Measurements from ENCODE around the gene GRAMD1A.

Gene GRAMD1A

GRCh38 chr19:35034588-35035382 is 34.7 kb downstream of the GRAMD1A start:
- H3K27ac ChIP-seq: no peak overlapping the region
- no peak overlapping the region for H3K4me3 ChIP-seq
- DNase-seq (ENCODE audit: low spot score): no peak
- TF ChIP-seq, protein P1, sequence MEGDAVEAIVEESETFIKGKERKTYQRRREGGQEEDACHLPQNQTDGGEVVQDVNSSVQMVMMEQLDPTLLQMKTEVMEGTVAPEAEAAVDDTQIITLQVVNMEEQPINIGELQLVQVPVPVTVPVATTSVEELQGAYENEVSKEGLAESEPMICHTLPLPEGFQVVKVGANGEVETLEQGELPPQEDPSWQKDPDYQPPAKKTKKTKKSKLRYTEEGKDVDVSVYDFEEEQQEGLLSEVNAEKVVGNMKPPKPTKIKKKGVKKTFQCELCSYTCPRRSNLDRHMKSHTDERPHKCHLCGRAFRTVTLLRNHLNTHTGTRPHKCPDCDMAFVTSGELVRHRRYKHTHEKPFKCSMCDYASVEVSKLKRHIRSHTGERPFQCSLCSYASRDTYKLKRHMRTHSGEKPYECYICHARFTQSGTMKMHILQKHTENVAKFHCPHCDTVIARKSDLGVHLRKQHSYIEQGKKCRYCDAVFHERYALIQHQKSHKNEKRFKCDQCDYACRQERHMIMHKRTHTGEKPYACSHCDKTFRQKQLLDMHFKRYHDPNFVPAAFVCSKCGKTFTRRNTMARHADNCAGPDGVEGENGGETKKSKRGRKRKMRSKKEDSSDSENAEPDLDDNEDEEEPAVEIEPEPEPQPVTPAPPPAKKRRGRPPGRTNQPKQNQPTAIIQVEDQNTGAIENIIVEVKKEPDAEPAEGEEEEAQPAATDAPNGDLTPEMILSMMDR (IDR thresholded peaks at IDR 0.05): no peak

DNA sequence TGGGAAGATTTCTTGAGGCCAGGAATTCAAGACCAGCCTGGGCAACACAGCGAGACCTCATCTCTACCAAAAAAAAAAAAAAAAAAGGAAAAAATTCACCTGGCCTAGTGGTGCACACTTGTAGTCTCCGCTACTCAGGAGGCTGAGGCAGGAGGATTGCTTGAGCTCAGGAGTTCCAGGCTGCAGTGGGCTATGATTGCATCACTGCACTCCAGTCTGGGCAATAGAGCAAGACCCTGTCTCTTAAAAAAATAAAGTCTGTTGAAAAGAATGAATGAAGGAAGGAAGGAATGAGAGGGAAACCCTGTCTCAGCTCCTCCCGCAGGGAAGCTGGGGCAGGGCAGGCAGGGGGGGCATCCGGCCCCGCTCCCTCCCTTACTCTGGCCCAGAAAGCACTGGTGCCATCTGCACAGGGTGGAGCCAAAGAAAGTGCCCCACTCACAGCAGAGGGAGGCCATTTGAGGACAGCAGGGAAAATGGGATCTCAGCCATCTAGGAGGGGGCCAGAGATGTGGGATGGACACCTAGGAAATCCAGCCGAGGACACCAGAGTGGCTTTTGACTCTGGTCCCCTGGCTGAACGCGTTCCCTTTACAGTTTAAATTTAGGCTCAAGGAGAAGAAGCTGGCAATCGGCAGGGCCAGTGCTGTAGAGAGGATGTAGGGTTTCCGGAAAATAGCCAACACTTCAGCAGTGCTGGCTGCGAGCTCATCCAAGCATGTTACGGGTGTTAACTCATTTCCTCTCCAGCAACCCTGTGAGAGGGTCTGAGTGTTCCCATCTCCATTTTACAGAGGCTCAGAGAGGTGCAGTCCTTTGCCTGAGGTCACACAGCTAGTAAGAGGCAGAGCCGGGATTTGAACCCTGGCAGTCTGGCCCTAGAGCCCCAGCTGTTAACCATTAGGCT is 37.8 kb downstream of the GRAMD1A start:
- Histone ChIP-seq H3K27ac (peak overlapping the region in 1 of 2 donors; percentile 48), H3K4me3 (no peak overlapping the region)
- no peak for DNase-seq (ENCODE audit: low spot score)
- TF ChIP-seq, protein P1 (IDR thresholded peaks at IDR 0.05): no peak

DNA sequence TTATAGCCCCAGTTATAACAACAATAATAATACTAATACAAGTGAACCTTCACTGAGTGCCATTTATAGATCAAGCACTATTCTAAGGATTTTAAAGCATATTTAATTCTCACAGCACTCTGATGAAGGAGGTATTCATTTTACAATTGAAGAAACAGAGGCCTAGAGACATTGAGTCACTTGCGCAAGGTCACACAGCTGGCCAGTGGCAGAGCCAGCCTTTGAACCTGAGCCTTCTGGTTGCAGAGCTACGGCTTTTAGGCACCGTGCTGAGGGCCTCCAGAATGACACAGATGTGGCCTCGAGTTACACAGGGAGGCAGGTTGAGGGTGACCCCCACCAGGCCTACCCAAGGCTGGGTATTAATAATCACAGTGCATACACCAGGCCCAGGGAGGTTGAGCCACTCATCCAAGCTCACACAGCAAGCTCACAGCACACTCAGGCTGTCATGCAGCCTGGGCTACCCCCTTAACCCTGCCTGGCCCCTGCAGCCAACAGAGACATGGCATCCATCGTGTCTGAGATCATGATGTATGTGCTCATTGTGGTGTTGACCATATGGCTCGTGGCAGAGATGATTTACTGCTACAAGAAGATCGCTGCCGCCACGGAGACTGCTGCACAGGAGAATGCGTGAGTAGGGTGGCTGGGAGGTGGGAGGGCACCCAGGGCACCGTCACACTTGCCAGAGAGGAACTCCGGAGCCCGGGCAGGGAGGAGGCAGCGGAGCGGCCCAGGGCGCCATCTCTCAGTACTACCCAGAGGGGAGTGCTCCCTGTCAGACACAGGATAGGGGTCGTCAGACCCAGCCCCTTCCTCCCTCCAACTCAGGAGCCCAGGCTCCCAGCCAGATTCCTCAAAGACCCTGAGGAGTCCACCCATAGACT is 38.7 kb downstream of the GRAMD1A start:
- no peak for DNase-seq (ENCODE audit: low spot score)
- H3K27ac ChIP-seq: peak overlapping the region in 1 of 2 donors; percentile 77
- no peak overlapping the region for H3K4me3 ChIP-seq
- TF ChIP-seq, protein P1 (IDR thresholded peaks at IDR 0.05): no peak

GRCh38 chr19:35039881-35040825 is 40.0 kb downstream of the GRAMD1A start:
- peak overlapping the region in 1 of 2 donors; percentile 77 for H3K27ac ChIP-seq
- H3K4me3 ChIP-seq: peak overlapping the region; percentile 52
- TF ChIP-seq, protein P1 (IDR thresholded peaks at IDR 0.05): no peak
- no peak for DNase-seq (ENCODE audit: low spot score)

DNA sequence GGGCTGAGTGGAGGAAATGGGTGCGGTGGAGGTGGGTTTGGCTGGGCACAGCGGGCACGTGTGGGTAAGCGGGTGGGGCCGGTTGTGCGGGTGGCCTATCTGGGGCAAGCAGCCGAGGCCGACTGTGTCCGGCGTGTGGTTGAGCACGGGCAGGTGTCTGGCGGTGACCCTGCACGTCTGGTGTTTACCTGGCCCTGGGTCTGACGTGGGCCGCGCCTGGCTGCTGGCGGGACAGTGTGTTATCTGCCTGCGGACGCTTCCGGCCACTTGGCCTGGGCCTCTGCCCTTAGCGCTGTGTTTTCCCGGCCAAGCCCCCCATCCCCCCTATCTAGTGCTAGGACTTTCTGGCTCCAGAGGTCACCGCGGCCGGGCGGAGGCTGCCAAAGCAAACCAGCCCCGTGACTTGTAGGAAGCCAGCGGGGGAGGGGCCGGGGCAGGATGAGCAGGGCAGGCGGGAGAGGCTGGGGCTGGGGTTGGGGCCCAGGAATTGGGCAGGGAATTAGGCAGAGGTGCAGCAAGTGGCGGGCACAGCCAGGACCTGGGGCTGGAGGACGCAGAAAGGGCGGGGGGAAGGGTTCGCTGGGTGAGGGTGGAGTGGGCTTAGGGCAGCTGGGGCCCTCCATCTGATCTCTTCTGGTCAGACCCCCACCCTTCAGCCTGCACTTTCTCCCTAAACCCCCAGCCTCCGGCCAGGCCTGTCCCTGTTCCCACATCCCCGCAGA is 40.9 kb downstream of the GRAMD1A start:
- Histone ChIP-seq H3K4me3 (peak overlapping the region; percentile 52), H3K27ac (peak overlapping the region in 1 of 2 donors; percentile 77)
- no peak for DNase-seq (ENCODE audit: low spot score)
- TF ChIP-seq, protein P1 (IDR thresholded peaks at IDR 0.05): no peak
